Lower lobe of right lung (tissue), 2 donors: ENCODE results near the gene NMB. TPM values are rescaled to one million over a fixed set of nuclear protein-coding genes. Genes with fewer than 3 reads are reported as not detected.
"Not testable (repeated sequence)": the region's sequence is repeated elsewhere in the genome, so short reads cannot be mapped to it uniquely, and the experiment has no call there.

ENCODE experiments used
- ATAC-seq, 2 donors: fragments of 200-7000 bp; cut with Tn5 transposase; one replicate each; pipeline ENCODE4 v1.9.1; 2020 to 2022; ENCODE audit warnings: mild to moderate bottlenecking in 2 of 2, moderate library complexity in 2 of 2
- DNase-seq: peaks from one replicate; pipeline ENCODE4 v3.0.0-alpha.2; 2020
- H3K27ac ChIP-seq: fragments of 200-600 bp; one replicate; pipeline ENCODE4 v1.8.0; 2022
- H3K27me3 ChIP-seq: fragments of 200-600 bp; one replicate; pipeline ENCODE4 v1.8.0; 2022; ENCODE audit warnings: low read depth
- H3K36me3 ChIP-seq: fragments of 200-600 bp; one replicate; pipeline ENCODE4 v1.8.0; 2022; ENCODE audit warnings: mild to moderate bottlenecking
- H3K4me1 ChIP-seq: fragments of 200-600 bp; one replicate; pipeline ENCODE4 v1.8.0; 2022
- H3K4me3 ChIP-seq: fragments of 200-600 bp; one replicate; pipeline ENCODE4 v1.8.0; 2022; ENCODE audit warnings: mild to moderate bottlenecking
- H3K9me3 ChIP-seq: fragments of 200-600 bp; one replicate; pipeline ENCODE4 v1.8.0; 2022
- intact Hi-C: fragments of 100-400 bp; cut with DNase I; formaldehyde crosslinking; loops from one replicate; pipeline ENCODE4 v1.11.0; 2022
- total RNA-seq: library from RNA; stranded (reverse); fragmentation: NEBNext Ultra II Directional; extraction: Animal tissue kit (Norgen Biotek cat#: 25700); gene quantifications from one replicate; pipeline ENCODE4 v1.2.1, GENCODE V29; 2021
- TF ChIP-seq, protein P1 (sequence below): fragments of 200-600 bp; IDR thresholded peaks from one replicate; pipeline ENCODE4 v1.8.0; 2022; ENCODE audit warnings: antibody characterized with exemption, mild to moderate bottlenecking
- donor health status: DM: no; HTN: yes; CAD: no; lungs with severe emphysema.

The NMB gene
- total RNA-seq, 1 donor from 2014 or later: 10.4 TPM

- peaks cover 27% of the 10 kb centered on the region for H3K4me1 ChIP-seq
Measured at GRCh38 chr15:84647726-84648125, 10.3 kb downstream of the NMB start.

DNA sequence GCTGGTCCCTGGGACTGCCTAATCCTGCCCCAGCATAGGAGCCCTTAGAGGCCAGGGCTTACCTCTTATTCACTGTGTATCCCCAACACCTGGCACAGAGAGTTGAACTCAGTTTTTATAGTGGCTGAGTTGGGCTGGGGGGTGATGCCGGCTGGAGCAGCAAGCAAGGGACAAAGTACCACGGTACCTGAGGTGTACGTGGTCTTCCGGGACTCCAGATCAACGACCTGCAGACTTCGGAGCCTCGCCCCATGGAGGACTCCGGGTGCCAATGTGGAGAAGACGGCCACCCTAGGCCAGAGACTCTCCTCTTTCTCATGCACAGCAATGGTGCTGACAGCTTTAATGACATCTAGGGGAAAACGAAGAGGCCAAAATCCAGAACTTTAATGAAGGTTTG is 12.0 kb downstream of the NMB start:
- DNase-seq (no peak), ATAC-seq (no peak)
- TF ChIP-seq, protein P1, sequence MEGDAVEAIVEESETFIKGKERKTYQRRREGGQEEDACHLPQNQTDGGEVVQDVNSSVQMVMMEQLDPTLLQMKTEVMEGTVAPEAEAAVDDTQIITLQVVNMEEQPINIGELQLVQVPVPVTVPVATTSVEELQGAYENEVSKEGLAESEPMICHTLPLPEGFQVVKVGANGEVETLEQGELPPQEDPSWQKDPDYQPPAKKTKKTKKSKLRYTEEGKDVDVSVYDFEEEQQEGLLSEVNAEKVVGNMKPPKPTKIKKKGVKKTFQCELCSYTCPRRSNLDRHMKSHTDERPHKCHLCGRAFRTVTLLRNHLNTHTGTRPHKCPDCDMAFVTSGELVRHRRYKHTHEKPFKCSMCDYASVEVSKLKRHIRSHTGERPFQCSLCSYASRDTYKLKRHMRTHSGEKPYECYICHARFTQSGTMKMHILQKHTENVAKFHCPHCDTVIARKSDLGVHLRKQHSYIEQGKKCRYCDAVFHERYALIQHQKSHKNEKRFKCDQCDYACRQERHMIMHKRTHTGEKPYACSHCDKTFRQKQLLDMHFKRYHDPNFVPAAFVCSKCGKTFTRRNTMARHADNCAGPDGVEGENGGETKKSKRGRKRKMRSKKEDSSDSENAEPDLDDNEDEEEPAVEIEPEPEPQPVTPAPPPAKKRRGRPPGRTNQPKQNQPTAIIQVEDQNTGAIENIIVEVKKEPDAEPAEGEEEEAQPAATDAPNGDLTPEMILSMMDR: no peak
- H3K27me3 ChIP-seq: no peaks in the 10 kb centered on the region
- H3K27ac ChIP-seq: no peak overlapping the region
- H3K36me3 ChIP-seq: peaks cover 99% of the 10 kb centered on the region
- H3K4me3 ChIP-seq: no peak overlapping the region
- peaks cover 14% of the 10 kb centered on the region for H3K4me1 ChIP-seq
- H3K9me3 ChIP-seq: no peaks in the 10 kb centered on the region
- intact Hi-C loops: no loop called here

More at GRCh38 chr15:84647726-84648125, 10.3 kb downstream of the NMB start:
- DNase-seq (no peak), ATAC-seq (no peak)
- Histone ChIP-seq H3K9me3 (no peaks in the 10 kb centered on the region), H3K27ac (no peak overlapping the region), H3K27me3 (no peaks in the 10 kb centered on the region), H3K36me3 (peaks cover 98% of the 10 kb centered on the region), H3K4me3 (no peak overlapping the region)
- TF ChIP-seq, protein P1: no peak
- intact Hi-C loops: no loop called here

DNA sequence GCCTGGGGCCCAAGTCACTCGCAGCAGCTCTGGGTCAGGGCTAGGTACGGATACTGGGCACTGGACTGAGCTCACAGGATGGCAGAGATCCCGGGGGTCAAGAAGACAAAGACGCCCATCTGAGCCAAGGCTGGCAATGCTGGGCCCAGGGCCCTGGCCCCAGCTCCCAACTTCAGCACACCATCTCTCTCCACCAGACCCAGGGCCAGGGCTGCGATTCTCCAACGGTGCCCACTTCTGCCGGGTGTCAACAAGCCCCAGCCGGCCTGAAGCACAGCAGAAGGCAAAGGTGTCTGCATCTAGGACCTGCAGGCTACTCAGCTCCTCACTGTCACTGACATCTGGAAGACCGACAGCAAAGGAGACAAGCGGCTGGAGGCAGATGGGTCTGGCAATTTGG is 12.5 kb downstream of the NMB start:
- Histone ChIP-seq H3K27me3 (no peaks in the 10 kb centered on the region), H3K4me1 (peaks cover 14% of the 10 kb centered on the region), H3K36me3 (peaks cover 99% of the 10 kb centered on the region), H3K9me3 (no peaks in the 10 kb centered on the region), H3K27ac (no peak overlapping the region), H3K4me3 (no peak overlapping the region)
- no peak for ATAC-seq
- TF ChIP-seq, protein P1: no peak
- intact Hi-C loops: no loop called here
- DNase-seq: no peak

DNA sequence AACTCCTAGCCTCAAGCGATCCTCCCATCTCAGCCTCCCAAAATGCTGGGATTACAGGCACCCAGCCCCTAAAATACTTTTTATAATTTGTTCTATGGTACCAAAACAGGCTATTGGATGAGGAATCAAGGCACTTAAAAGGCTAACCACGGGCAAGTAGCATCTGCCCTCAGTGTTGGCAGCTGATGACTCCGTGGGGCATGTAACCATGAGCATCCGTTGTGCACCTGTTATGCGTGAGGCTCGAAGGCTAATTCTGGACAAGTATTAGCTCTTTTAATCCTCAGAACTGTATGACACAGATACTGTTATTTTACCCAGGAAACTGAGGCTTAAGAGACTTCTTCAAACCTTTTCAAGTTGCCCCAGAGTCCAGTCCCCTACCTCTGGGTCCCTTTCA is 14.2 kb downstream of the NMB start:
- DNase-seq (no peak), ATAC-seq (no peak)
- H3K4me3 ChIP-seq: no peak overlapping the region
- no peaks in the 10 kb centered on the region for H3K27me3 ChIP-seq
- TF ChIP-seq, protein P1: no peak
- H3K27ac ChIP-seq: no peak overlapping the region
- no peaks in the 10 kb centered on the region for H3K9me3 ChIP-seq
- peaks cover 8% of the 10 kb centered on the region for H3K4me1 ChIP-seq
- intact Hi-C loops: no loop called here
- H3K36me3 ChIP-seq: peaks cover 99% of the 10 kb centered on the region

GRCh38 chr15:84642640-84643039 is 15.4 kb downstream of the NMB start:
- H3K27me3 ChIP-seq, DNase-seq, H3K4me1 ChIP-seq, H3K27ac ChIP-seq, H3K4me3 ChIP-seq, intact Hi-C loops, ATAC-seq, H3K9me3 ChIP-seq: not testable (repeated sequence)
- peaks cover 99% of the 10 kb centered on the region for H3K36me3 ChIP-seq

- H3K27me3 ChIP-seq, DNase-seq, H3K4me1 ChIP-seq, ATAC-seq, intact Hi-C loops, H3K9me3 ChIP-seq, H3K4me3 ChIP-seq, H3K27ac ChIP-seq: not testable (repeated sequence)
- H3K36me3 ChIP-seq: peaks cover 98% of the 10 kb centered on the region
Measured at GRCh38 chr15:84641871-84642270, 16.1 kb downstream of the NMB start.

DNA sequence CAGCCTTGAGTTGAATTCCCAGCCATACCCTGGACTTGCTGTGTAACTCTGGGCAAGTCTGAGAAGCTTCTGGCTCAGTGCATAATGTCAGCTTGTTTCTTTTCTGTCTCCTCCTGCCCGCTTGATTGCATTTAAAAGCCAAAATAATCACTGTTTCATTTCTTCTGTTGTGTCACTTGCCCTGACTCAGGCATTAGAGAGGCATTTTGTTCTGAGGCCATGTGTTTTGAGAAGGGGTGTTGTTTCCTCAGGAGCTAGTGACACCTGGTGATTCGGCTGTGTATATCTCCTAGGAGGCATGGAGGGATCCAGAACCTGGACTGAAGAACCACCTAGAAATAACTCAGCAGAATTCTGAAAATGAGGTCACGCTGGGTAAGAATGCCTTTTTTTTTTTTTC is 19.9 kb downstream of the NMB start:
- DNase-seq: no peak
- intact Hi-C loops: no loop called here
- Histone ChIP-seq H3K4me3 (no peak overlapping the region), H3K9me3 (no peaks in the 10 kb centered on the region), H3K27me3 (no peaks in the 10 kb centered on the region), H3K36me3 (peaks cover 68% of the 10 kb centered on the region), H3K27ac (no peak overlapping the region), H3K4me1 (peaks cover 22% of the 10 kb centered on the region)
- TF ChIP-seq, protein P1: no peak
- no peak for ATAC-seq
